ENCODE data around the gene KHDC1. TPM values are rescaled to one million over a fixed set of nuclear protein-coding genes. Genes with fewer than 3 reads are reported as not detected.

The KHDC1 gene
- total RNA-seq, 1 experiment from 2014 or later, result 9.6 TPM

- ATAC-seq, result no peak
- TF ChIP-seq TCF7L2 (IDR thresholded peaks at IDR 0.05; ENCODE audit: low read depth, low read length), result no peak
- TF ChIP-seq REST (IDR thresholded peaks at IDR 0.05; ENCODE audit: insufficient read depth in 1 of 2, low read depth in 2 of 2, low read length in 1 of 2), result no peak
- TF ChIP-seq SIN3A (IDR thresholded peaks at IDR 0.05; ENCODE audit: borderline replicate concordance, insufficient read depth, low read depth, low read length), result no peak
- TF ChIP-seq POLR2AphosphoS5 (IDR thresholded peaks at IDR 0.05; ENCODE audit: low read depth, low read length), result no peak
- TF ChIP-seq CTCF (IDR thresholded peaks at IDR 0.05), result no peak
- no peak within 1 kb of the TSS for H3K4me3 ChIP-seq (ENCODE audit: low read depth in 2 of 2, low read length in 2 of 2)
- no TSS peak for BruUV-seq (replicated peaks)
- H3K27me3 ChIP-seq (ENCODE audit: control insufficient read depth, insufficient read depth, low read length), result no peaks in the 10 kb centered on the region
- no peak within 1 kb of the TSS for H3K27ac ChIP-seq (ENCODE audit: low read length)
- in situ Hi-C loops (cut with HindIII; ENCODE audit: low pct_unique_long_range_greater_than_20kb, low sequenced_read_pairs), result no loop called here
- ChIA-PET CTCF (no interaction called here), POLR2A (no interaction called here)
- no peak for DNase-seq (ENCODE audit: low read depth, low spot score)
- H3K9me3 ChIP-seq (ENCODE audit: control insufficient read depth, insufficient read depth, low read depth, low read length), result no peaks in the 10 kb centered on the region
- H3K4me1 ChIP-seq (ENCODE audit: control insufficient read depth, insufficient read depth, low read length), result no peaks in the 10 kb centered on the region
- intact Hi-C loops (cut with micrococcal nuclease; ENCODE audit: unreplicated experiment), result no loop called here
- H3K36me3 ChIP-seq (ENCODE audit: control insufficient read depth, insufficient read depth, low read length), result no peaks in the 10 kb centered on the region
Measured at GRCh38 chr6:73225396-73225795, 37.6 kb downstream of the KHDC1 start, which contains the start of gene KHDC1L. TSS of gene KHDC1L (minus strand) at chr6:73225496. CDS start at chr6:73225408, 88 bp downstream.

- H3K27me3 ChIP-seq (ENCODE audit: control insufficient read depth, insufficient read depth, low read length), result no peaks in the 10 kb centered on the region
- POLR2A ChIA-PET, result no interaction called here
- no peak for DNase-seq (ENCODE audit: low read depth, low spot score)
- no peak overlapping the region for H3K4me3 ChIP-seq (ENCODE audit: low read depth in 2 of 2, low read length in 2 of 2)
- CTCF ChIA-PET, result no interaction called here
- no peaks in the 10 kb centered on the region for H3K9me3 ChIP-seq (ENCODE audit: control insufficient read depth, insufficient read depth, low read depth, low read length)
- TF ChIP-seq TCF7L2 (IDR thresholded peaks at IDR 0.05; ENCODE audit: low read depth, low read length) (no peak), SIN3A (IDR thresholded peaks at IDR 0.05; ENCODE audit: borderline replicate concordance, insufficient read depth, low read depth, low read length) (no peak), POLR2AphosphoS5 (IDR thresholded peaks at IDR 0.05; ENCODE audit: low read depth, low read length) (no peak), CTCF (IDR thresholded peaks at IDR 0.05) (no peak), REST (IDR thresholded peaks at IDR 0.05; ENCODE audit: insufficient read depth in 1 of 2, low read depth in 2 of 2, low read length in 1 of 2) (no peak)
- no peaks in the 10 kb centered on the region for H3K36me3 ChIP-seq (ENCODE audit: control insufficient read depth, insufficient read depth, low read length)
- no peak for ATAC-seq
- no peak overlapping the region for H3K27ac ChIP-seq (ENCODE audit: low read length)
- intact Hi-C loops (cut with micrococcal nuclease; ENCODE audit: unreplicated experiment) (no loop called here), in situ Hi-C loops (cut with HindIII; ENCODE audit: low pct_unique_long_range_greater_than_20kb, low sequenced_read_pairs) (no loop called here)
- H3K4me1 ChIP-seq (ENCODE audit: control insufficient read depth, insufficient read depth, low read length), result no peaks in the 10 kb centered on the region
- no TSS peak for BruUV-seq (replicated peaks)
Measured at GRCh38 chr6:73216859-73217258, 46.1 kb downstream of the KHDC1 start.

Measured in Panc1 (cell line).